Nephron (organoid): Measurements from ENCODE around the gene BTBD6.
A peak's percentile ranks its signal among the peaks of the same experiment; 100 is the strongest.

Source experiments
- H3K27ac Mint-ChIP-seq, 3 experiments: 2 replicates each; pipeline ENCODE4 v1.8.0; 2020; ENCODE audit warnings: mixed read lengths in 3 of 3, mild to moderate bottlenecking in 2 of 3, moderate library complexity in 1 of 3
- H3K27me3 Mint-ChIP-seq: 2 replicates; pipeline ENCODE4 v1.8.0; 2021; ENCODE audit warnings: low read depth, mild to moderate bottlenecking, moderate library complexity, mixed read lengths
- H3K36me3 Mint-ChIP-seq: 2 replicates; pipeline ENCODE4 v1.8.0; 2020; ENCODE audit warnings: low read depth, mixed read lengths
- H3K4me1 Mint-ChIP-seq: 2 replicates; pipeline ENCODE4 v1.8.0; 2020; ENCODE audit warnings: mixed read lengths
- H3K4me3 Mint-ChIP-seq, 3 experiments: 2 replicates each; pipeline ENCODE4 v1.8.0; 2020; ENCODE audit warnings: mild to moderate bottlenecking in 3 of 3, mixed read lengths in 3 of 3, moderate library complexity in 2 of 3
- H3K9me3 Mint-ChIP-seq: 2 replicates; pipeline ENCODE4 v1.8.0; 2020; ENCODE audit warnings: mixed read lengths
- TF ChIP-seq, protein P1 (sequence below), 3 experiments: fragments of 200-600 bp; sonication (generic); IDR thresholded peaks; one replicate each; pipeline ENCODE4 v1.5.0; 2021; ENCODE audit warnings: antibody characterized with exemption in 3 of 3; ENCODE audit not compliant: unreplicated experiment in 3 of 3

BTBD6 gene

DNA sequence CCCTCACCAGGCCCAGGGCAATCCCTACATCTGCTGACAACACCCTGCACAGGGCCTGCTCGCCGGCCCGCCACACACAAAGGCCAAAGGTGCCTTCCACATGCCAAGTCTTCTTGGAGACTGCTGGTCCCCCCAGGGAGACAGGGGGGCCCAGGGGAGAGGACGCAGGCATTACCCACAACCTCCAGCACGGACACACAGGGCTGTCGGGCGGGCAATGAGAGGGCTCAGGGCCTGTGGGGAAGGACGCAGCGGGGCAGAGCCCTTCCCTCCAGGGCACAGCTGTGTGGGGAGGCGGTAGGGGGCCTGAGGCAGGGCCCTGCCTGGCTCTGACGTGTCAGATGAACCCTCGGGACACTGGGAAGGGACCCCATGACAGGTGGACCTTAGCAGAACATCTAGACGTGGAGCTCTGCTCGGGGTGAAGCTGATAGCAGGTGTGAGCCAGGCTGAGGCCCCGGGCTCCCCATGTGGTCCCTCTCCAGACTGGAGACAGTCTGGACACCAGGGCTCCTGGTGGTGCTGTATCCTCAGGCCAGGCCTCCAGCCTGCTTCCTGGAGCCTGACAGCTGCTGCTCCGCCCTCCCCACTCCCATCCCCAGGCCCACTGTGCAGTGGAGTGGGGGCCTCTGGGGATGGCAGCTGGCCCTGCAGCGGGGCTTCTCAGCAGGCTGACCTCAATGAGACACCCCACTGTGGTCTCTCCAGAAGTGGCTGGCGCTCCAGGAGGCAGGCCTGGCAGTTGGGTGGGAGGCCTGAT, 35.6 kb upstream of the BTBD6 start:
- Mint-ChIP-seq H3K27ac (peak overlapping the region in 2 of 3 experiments; percentile 64 to 66), H3K36me3 (peaks cover 13% of the 10 kb centered on the region), H3K27me3 (peaks cover 3% of the 10 kb centered on the region), H3K9me3 (no peaks in the 10 kb centered on the region), H3K4me3 (no peak overlapping the region), H3K4me1 (peaks cover 20% of the 10 kb centered on the region)
- TF ChIP-seq, protein P1, sequence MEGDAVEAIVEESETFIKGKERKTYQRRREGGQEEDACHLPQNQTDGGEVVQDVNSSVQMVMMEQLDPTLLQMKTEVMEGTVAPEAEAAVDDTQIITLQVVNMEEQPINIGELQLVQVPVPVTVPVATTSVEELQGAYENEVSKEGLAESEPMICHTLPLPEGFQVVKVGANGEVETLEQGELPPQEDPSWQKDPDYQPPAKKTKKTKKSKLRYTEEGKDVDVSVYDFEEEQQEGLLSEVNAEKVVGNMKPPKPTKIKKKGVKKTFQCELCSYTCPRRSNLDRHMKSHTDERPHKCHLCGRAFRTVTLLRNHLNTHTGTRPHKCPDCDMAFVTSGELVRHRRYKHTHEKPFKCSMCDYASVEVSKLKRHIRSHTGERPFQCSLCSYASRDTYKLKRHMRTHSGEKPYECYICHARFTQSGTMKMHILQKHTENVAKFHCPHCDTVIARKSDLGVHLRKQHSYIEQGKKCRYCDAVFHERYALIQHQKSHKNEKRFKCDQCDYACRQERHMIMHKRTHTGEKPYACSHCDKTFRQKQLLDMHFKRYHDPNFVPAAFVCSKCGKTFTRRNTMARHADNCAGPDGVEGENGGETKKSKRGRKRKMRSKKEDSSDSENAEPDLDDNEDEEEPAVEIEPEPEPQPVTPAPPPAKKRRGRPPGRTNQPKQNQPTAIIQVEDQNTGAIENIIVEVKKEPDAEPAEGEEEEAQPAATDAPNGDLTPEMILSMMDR (IDR thresholded peaks at IDR 0.05; ENCODE audit: unreplicated experiment in 3 of 3) = no peak

DNA sequence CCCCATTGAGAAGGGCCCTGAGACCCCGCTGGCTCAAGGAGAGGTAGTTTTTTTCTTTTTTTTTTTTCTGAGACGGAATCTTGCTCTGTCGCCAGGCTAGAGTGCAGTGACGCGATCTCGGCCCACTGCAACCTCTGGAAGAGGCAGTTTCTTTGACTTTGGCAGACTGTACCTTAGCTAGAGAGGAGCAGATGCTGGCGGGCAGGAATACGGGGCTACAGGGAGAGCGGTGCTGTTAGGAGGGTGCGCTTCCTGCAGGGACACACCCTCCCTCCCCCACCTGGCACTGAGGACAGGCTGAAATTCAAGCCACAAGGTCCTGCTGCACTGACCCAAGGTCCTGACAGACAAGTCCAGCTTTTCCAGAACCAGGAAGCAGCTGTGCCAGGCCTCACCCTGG, 35.0 kb upstream of the BTBD6 start:
- TF ChIP-seq, protein P1 (IDR thresholded peaks at IDR 0.05; ENCODE audit: unreplicated experiment in 3 of 3) = no peak
- Mint-ChIP-seq H3K4me1 (peaks cover 20% of the 10 kb centered on the region), H3K36me3 (peaks cover 17% of the 10 kb centered on the region), H3K27ac (peak overlapping the region; percentile 64 to 66 (median 66)), H3K27me3 (peaks cover 3% of the 10 kb centered on the region), H3K4me3 (no peak overlapping the region), H3K9me3 (no peaks in the 10 kb centered on the region)

DNA sequence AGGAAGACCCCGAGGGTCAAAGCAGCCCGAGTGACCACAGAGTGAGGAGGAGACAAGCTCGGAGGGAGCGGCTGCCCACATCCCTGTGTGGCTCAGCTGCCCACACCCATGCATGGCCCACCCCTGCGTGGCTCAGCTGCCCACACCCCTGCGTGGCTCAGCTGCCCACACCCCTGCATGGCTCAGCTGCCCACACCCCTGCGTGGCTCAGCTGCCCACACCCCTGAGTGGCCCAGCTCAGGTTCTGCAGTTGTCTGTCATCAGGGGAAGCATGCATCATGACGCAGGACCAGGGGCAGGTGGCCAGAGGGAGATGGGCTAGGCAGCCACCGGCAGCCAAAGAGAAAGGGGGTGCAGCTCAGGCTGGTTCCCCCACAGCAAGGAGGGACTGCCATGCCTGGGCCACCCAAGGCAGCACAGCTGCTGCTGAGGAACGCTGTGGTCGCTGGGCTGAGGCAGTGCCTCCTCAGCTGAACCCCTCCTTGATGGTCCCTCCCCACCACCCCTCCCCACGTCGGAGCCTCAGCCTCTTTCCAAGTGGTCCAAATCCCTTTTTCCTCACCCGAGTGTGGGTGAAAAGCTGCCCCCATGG, 33.9 kb upstream of the BTBD6 start:
- Mint-ChIP-seq H3K27me3 (peaks cover 3% of the 10 kb centered on the region), H3K9me3 (no peaks in the 10 kb centered on the region), H3K4me1 (peaks cover 20% of the 10 kb centered on the region), H3K36me3 (peaks cover 20% of the 10 kb centered on the region), H3K4me3 (no peak overlapping the region), H3K27ac (no peak overlapping the region)
- TF ChIP-seq, protein P1 (IDR thresholded peaks at IDR 0.05; ENCODE audit: unreplicated experiment in 3 of 3) = no peak

DNA sequence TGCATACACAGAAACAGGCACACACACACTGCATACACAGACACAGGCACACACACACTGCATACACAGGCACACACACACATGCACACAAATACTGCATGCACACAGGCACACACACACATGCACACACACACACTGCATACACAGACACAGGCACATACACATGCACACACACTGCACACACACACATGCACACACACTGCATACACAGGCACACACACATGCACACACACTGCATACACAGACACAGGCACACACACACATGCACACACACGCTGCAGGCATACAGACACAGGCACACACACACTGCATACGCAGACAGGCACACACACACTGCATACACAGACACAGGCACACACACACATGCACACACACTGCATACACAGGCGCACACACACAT, 32.7 kb upstream of the BTBD6 start:
- Mint-ChIP-seq H3K4me3 (no peak overlapping the region), H3K4me1 (peaks cover 20% of the 10 kb centered on the region), H3K27ac (no peak overlapping the region), H3K36me3 (peaks cover 23% of the 10 kb centered on the region), H3K9me3 (no peaks in the 10 kb centered on the region), H3K27me3 (peaks cover 3% of the 10 kb centered on the region)
- TF ChIP-seq, protein P1 (IDR thresholded peaks at IDR 0.05; ENCODE audit: unreplicated experiment in 3 of 3) = no peak

DNA sequence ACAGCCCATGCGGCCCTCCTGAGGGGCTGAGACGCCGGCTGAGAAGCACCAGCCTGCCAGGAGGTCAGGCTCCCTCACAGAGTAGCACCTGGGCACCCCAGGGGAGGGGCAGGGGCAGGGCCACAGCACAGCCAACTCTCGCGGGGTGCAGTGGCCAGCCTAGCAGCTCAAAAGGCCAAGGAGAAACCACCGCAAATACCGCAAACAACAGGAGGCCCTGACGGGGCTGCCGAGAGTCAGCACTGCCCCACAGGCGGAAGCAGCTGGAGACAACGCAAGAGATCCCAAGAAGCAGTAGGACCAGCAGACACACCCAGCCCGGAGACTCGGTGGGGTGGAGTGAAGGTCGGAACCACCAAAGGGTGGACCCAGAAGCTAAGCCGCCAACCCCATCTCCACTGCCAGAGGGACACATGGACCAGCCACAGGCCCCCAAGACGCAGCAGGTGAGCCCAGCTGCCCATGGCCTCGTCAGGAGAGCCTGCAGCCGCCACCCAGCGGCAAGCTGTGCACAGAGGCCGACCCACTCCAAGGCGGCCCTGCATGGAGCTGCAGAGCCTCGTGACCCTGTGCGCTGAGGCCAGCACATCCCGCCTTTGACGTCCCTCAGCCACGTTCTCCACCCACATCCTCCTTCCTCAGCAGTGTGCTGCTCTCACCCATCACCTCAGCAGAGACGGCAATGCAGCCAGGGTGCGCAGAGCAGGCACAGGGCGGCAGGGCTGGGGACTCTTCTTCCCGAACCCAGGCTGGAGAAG, 31.7 kb upstream of the BTBD6 start:
- TF ChIP-seq, protein P1 (IDR thresholded peaks at IDR 0.05; ENCODE audit: unreplicated experiment in 3 of 3) = no peak
- Mint-ChIP-seq H3K36me3 (peaks cover 26% of the 10 kb centered on the region), H3K27me3 (peaks cover 3% of the 10 kb centered on the region), H3K27ac (no peak overlapping the region), H3K4me3 (no peak overlapping the region), H3K4me1 (peaks cover 20% of the 10 kb centered on the region), H3K9me3 (no peaks in the 10 kb centered on the region)
